ENCODE results near the gene KSR1. TPM values are rescaled to one million over a fixed set of nuclear protein-coding genes. Genes with fewer than 3 reads are reported as not detected.

KSR1 gene
- total and polyA plus RNA-seq, 2 of the 4 experiments (the other 2 are of a cell fraction) = 12.5 to 21.9 TPM

DNA sequence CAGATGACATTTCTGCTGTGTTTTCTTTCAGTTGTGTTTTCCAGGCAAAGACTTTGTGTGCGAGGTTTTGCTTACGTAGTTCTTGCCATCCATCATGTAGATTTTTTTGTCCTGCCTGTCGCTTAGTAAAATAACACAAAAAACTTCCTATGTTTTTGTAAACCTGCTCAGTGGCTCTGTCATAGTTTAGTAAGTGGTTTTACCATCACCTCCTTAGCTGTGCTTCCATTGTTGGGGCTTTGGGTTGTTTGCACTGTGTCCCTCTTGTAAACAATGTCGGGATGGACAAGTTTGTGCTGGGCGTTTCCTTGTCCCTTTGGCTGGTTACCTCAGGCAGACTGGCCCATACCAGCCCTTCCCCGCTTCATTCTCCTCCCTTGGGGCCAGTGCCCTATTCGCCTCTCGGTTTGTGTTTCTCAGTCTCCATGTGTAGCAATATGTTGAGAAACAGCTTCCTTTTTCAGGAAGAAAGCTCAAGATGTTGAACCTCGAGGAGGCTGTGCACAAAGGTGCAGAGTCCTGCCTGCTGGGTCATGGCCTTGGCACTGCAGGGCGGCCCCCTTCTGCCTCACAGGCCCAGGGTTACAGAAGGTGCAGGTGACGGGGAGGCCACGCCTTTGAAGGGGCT is 74.6 kb downstream of the KSR1 start:
- peak overlapping the region; percentile 74 for H3K27ac ChIP-seq (ENCODE audit: insufficient read depth, low read length)
- H4K91ac ChIP-seq (ENCODE audit: insufficient read depth, low read depth, low read length) = peak overlapping the region; percentile 97
- intact Hi-C loops (cut with micrococcal nuclease) = no loop called here
- no CpG with 5 or more reads among the region's 12 CpGs for WGBS, 2 experiments (ENCODE audit: extremely low coverage in 2 of 2, insufficient read length in 1 of 2)
- no peak overlapping the region for H3K4me3 ChIP-seq (ENCODE audit: insufficient read depth, low read depth, low read length)
- H3K4me1 ChIP-seq (ENCODE audit: control insufficient read depth, insufficient read depth, low read length) = peaks cover 61% of the 10 kb centered on the region
- H3K9ac ChIP-seq (ENCODE audit: low read depth, low read length) = no peak overlapping the region
- TF ChIP-seq, protein P1, sequence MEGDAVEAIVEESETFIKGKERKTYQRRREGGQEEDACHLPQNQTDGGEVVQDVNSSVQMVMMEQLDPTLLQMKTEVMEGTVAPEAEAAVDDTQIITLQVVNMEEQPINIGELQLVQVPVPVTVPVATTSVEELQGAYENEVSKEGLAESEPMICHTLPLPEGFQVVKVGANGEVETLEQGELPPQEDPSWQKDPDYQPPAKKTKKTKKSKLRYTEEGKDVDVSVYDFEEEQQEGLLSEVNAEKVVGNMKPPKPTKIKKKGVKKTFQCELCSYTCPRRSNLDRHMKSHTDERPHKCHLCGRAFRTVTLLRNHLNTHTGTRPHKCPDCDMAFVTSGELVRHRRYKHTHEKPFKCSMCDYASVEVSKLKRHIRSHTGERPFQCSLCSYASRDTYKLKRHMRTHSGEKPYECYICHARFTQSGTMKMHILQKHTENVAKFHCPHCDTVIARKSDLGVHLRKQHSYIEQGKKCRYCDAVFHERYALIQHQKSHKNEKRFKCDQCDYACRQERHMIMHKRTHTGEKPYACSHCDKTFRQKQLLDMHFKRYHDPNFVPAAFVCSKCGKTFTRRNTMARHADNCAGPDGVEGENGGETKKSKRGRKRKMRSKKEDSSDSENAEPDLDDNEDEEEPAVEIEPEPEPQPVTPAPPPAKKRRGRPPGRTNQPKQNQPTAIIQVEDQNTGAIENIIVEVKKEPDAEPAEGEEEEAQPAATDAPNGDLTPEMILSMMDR (conservative IDR thresholded peaks at IDR 0.05; ENCODE audit: low read depth, low read length) = no peak
- 0 out of 2 replicates have a peak, but pooled peaks have one; percentile 27 for TF ChIP-seq CEBPB (IDR thresholded peaks at IDR 0.05; ENCODE audit: low read depth, low read length)
- no peaks in the 10 kb centered on the region for H3K36me3 ChIP-seq (ENCODE audit: control insufficient read depth, insufficient read depth, low read length)
- peak overlapping the region; percentile 94 for H2BK120ac ChIP-seq (ENCODE audit: low read depth, low read length)
- peak overlapping the region; percentile 33 for H3K23ac ChIP-seq (ENCODE audit: low read depth, low read length)
- H3K18ac ChIP-seq (ENCODE audit: low read depth, low read length) = peak overlapping the region; percentile 89
- dilution Hi-C loops (cut with HindIII; ENCODE audit: low sequenced_read_pairs, unreplicated experiment) = no loop called here
- DNase-seq = peak; percentile 64
- ATAC-seq (ENCODE audit: low read depth) = no peak
- POLR2A ChIA-PET (ENCODE audit: unreplicated experiment) = no interaction called here
- H3K4ac ChIP-seq (ENCODE audit: low read depth, low read length) = peak overlapping the region; percentile 98
- peak overlapping the region; percentile 16 to 78; a peak in 3 of 4 replicates for H4K8ac ChIP-seq (ENCODE audit: low read depth in 2 of 2, low read length in 2 of 2)
- CTCF ChIA-PET = no interaction called here
- peak overlapping the region; percentile 34 for H3K14ac ChIP-seq (replicated peaks; ENCODE audit: low read depth, low read length)
- peak overlapping the region; percentile 91 for H2BK15ac ChIP-seq (ENCODE audit: low read depth, low read length)
- H4K20me1 ChIP-seq (ENCODE audit: insufficient read depth, low read length) = peaks cover 15% of the 10 kb centered on the region; the same call in 1 of the 2 replicates
- H2AK5ac ChIP-seq (ENCODE audit: low read depth, low read length) = peak overlapping the region; percentile 84
- in situ Hi-C loops (cut with MboI; ENCODE audit: low sequenced_read_pairs) = loop anchor here (25.0 kb wide), 1 partner anchor 806 kb away; the partner anchor contains the start of genes IFT20 and TNFAIP1
- no peaks in the 10 kb centered on the region for H3K27me3 ChIP-seq (ENCODE audit: control insufficient read depth, insufficient read depth, low read length)
- no peaks in the 10 kb centered on the region for H3K9me3 ChIP-seq (ENCODE audit: control insufficient read depth, insufficient read depth, low read length)
- H2AK9ac ChIP-seq (replicated peaks; ENCODE audit: low read depth, low read length, poor library complexity) = peak overlapping the region; percentile 86
- 0 out of 2 replicates have a peak overlapping the region, but pooled peaks have one; percentile 22 for H3K56ac ChIP-seq (ENCODE audit: extremely low read depth, insufficient read depth, low read length)
- peak overlapping the region; percentile 86 for H2BK5ac ChIP-seq (ENCODE audit: low read depth, low read length, poor library complexity, severe bottlenecking)
- H2BK20ac ChIP-seq (ENCODE audit: low read depth, low read length) = peak overlapping the region; percentile 90
- H2AFZ ChIP-seq (replicated peaks; ENCODE audit: low read length, poor library complexity) = no peak overlapping the region
- BruUV-seq (replicated peaks) = no TSS peak
- H3K9me1 ChIP-seq (ENCODE audit: insufficient read depth, low read length) = peaks cover 54% of the 10 kb centered on the region
- H3K4me2 ChIP-seq (ENCODE audit: low read depth, low read length) = no peak overlapping the region
- peaks cover 47 to 86% of the 10 kb centered on the region in 2 experiments for H3K79me1 ChIP-seq (ENCODE audit: low read depth in 1 of 2, low read length in 2 of 2)
- peak overlapping the region; percentile 47 for H4K5ac ChIP-seq (ENCODE audit: low read depth, low read length)
